NCI-H2227 (cell line): ENCODE measurements around the gene DNAH14.
"Not testable (repeated sequence)": the region's sequence is repeated elsewhere in the genome, so short reads cannot be mapped to it uniquely, and the experiment has no call there.

Experiments
- DNase-seq: peaks from one replicate; lab custom pipeline; 2025; ENCODE audit not compliant: unreplicated experiment; lab: John Stamatoyannopoulos, UW

Gene DNAH14

DNA sequence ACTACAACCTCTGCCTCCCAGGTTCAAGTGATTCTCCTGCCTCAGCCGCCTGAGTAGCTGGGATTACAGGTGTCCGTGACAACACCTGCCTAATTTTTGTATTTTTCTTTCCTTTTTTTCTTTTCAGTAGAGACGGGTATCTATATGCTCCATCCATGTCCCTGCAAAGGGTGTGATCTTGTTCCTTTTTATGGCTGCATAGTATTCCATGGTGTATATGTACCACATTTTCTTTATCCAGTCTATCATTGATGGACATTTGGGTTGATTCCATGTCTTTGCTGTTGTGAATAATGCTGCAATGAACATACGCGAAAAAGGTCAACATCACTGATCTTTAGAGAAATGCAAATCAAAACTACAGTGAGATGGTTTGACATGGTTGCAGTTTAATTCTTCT, 62.1 kb downstream of the DNAH14 start:
- DNase-seq: not testable (repeated sequence)

- DNase-seq: no peak
Measured at GRCh38 chr1:224995602-224996001, 66.1 kb downstream of the DNAH14 start.

GRCh38 chr1:224996266-224996665, 66.8 kb downstream of the DNAH14 start:
- DNase-seq: no peak

- DNase-seq: no peak
Measured at GRCh38 chr1:224998185-224998584, 68.7 kb downstream of the DNAH14 start.

DNA sequence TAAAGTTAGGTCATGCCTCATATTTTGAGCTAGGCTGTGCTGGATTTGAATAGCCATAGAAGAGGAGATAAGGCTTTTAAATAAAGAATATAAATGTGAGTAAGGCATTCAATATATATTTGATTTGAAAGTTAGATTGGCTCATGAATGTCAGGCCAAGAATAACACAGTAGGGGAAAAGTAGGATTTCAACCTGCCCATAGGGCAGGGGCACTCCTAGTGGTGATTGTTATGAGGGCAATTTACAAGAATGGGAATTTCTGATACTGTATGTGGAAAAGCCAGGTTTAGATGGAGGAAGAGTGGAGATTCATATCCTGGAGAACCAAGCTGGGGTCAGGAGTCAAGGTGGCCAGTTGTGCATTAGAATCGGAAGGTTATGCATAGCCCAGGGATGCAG, 74.9 kb downstream of the DNAH14 start:
- DNase-seq: no peak

DNA sequence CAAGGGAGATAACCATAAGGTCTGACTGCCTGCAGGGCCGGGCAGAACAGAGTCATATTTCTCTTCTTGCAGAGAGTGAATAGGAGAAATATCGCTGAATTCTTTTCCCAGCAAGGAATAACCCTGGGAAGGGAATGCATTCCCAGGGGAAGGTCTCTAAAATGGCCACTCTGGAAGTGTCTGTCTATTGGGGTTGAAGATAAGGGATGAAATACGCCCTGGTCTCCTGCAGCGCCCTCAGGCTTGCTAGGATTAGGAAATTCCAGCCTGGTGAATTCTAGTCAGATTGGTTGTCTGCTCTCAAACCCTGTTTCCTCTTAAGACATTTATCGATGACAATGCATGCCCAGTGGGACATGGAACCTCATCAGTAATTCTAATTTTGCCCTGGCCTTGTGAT, 76.9 kb downstream of the DNAH14 start:
- DNase-seq: not testable (repeated sequence)

- not testable (repeated sequence) for DNase-seq
Measured at GRCh38 chr1:225008050-225008449, 78.6 kb downstream of the DNAH14 start.

DNA sequence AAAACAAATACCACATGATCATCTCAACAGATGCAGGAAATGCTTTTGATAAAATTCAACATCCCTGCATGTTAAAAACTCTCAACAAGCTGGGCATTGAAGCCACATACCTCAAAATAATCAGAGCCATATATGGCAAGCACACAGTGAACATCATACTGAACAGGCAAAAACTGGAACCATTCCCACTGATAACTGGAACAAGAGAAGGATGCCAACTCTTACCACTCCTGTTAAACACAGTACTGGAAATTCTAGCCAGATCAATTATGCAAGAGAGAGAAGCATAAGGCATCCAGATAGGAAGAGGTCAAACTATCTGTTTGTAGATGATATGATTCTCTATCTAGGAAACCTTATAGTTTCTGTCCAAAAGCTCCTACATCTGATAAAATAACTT, 91.6 kb downstream of the DNAH14 start:
- DNase-seq: no peak

DNA sequence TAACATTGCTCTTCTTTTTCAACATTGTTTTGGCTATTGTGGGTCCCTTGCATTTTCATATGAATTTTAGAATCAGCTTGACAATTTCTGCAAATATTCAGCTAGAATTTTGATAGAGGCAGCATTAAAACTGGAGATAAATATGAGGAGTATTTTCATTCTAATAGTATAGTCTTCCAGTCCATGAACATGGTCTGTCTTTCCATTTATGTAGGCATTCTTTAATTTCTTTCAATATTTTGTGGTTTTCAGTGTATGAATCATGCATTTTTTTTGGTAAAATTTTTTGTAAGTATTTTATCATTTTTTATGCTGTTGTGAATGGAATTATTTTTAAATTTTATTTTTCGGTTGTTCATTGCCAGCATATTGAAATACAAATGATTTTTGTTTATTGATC, 97.2 kb downstream of the DNAH14 start:
- no peak for DNase-seq

DNA sequence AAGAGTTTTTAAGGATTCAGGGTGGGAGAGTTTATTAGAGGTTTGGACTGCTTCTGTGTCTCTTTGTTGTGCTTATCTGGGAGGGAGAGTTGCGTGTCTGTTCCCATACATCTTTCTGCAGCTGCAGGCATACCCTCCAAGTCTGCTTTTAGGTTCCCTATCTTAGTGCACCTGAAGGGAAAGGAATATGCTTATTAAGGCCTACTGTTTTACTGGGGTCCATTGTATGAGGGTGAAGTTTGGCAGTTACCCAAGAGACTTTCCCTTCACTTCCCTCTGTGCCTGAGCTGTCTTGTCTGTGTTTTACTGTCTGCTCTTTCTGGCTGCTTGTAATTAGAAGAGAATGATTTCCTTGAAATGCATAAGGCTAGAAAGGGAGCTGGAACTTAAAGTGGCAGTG, 107.0 kb downstream of the DNAH14 start:
- DNase-seq: not testable (repeated sequence)

DNA sequence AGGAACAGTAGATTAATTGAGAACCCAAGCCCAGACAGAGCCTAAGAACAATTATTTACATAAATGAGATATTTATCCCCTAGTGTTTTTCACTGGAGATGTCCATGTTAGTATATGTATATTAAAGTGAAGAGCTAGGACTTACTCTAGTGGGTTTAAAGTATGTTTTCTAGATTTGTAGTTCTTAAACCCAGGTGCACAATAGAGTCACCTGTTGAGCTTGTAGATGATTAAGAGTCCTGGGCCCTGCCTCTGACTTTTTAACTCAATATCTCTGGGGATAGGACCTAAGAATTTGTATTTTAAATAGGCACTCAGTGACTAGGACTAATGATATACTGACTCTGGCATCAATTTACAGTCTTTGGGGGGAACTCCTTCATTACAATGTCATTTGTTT, 112.8 kb downstream of the DNAH14 start:
- no peak for DNase-seq

- DNase-seq: no peak
Measured at GRCh38 chr1:225044258-225044657, 114.8 kb downstream of the DNAH14 start.

GRCh38 chr1:225049594-225049993, 120.1 kb downstream of the DNAH14 start:
- DNase-seq: no peak

DNA sequence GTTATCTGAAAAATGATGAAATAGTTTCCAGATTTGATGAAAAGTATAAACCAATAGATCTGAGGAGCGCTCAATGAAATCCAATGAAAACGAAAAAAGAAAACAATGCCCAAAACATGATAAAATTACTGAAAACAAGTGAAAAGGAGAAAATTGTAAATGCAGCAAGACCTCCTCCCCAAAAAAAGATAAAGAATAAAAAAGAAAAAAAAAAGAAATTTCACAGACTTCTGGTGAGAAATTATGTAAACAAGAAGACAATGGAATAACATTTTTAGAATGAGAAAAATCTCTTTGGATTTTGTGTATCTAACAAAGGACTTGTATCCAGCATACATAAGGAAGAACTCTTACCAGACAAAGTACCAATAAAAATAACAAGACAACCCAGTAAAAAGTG, 134.2 kb downstream of the DNAH14 start:
- DNase-seq: no peak

GRCh38 chr1:225070972-225071371, 141.5 kb downstream of the DNAH14 start:
- DNase-seq: no peak

DNA sequence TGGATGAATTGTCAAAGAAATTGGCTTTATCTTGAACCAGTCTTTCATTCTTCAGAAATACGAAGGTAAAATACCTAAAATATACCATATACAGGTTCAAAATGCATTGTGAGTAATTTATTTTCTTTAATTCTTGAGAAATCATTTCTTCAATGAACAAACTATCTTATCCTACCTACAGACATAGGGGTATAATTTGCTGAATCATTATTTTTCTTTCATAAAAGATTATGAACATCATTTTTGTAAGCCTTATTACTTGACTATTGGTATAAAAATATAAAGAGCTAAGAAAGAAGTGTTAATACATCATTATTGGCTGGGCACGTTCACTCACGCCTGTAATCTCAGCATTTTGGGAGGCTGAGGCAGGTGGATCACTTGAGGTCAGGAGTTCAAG, 167.7 kb downstream of the DNAH14 start:
- no peak for DNase-seq

- no peak for DNase-seq
Measured at GRCh38 chr1:225111000-225111399, 181.5 kb downstream of the DNAH14 start.

GRCh38 chr1:225113265-225113664, 183.8 kb downstream of the DNAH14 start:
- DNase-seq: no peak

GRCh38 chr1:225114354-225114990, 185.0 kb downstream of the DNAH14 start:
- no peak for DNase-seq

DNA sequence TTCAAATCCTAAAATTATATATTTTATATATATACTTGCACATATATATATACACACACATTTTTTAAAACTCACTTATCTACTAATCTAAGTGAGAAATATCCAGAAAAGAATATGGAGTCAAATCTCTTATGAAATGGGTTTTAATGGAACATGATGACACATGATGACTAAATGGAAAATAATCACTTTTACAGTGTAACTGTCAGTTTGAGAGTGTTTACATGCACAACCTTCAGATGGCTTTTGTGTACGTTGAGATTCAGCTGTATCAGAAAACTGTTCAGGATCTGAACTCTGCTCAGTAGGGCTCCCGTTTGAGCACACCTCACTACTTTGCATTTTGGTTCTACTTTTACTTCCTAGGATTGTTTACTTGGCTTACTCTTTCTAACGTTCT, 189.8 kb downstream of the DNAH14 start:
- DNase-seq: no peak

DNA sequence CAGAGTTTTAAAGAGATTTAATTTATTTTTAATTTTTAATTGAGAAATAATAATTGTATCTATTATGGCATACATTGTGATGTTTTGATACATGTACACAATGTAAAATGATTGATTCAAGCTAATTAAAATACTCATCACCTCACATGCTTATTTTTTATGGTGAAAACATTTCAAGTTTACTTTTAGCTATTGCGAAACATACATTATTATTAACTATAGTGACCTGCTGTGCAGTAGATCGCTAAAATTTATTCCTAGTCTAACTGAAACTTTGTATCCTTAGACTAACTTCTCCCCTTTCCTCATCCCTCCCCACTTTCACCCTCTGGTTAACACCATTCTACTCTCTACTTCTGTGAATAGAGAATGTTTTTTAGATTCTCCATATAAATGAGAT, 191.6 kb downstream of the DNAH14 start:
- DNase-seq: no peak

DNA sequence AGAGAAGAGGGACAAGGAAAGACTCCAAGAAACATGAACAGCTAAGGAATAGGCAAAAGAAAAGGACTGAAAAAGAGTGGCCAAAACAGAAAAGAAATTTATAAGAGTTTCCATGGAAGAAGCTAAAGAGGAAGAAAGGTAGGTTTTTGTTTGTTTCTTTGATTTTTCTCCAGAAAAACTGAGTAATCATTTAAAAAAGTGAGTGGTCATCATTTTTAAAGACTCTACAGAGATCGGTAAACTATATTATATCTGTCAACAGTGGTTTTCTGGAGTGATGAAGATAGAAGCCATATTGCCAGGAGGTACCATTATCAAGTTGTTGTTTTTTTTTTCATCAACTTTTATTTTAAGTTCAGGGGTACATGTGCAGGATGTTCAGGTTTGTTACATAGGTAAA, 202.4 kb downstream of the DNAH14 start:
- DNase-seq: no peak

DNA sequence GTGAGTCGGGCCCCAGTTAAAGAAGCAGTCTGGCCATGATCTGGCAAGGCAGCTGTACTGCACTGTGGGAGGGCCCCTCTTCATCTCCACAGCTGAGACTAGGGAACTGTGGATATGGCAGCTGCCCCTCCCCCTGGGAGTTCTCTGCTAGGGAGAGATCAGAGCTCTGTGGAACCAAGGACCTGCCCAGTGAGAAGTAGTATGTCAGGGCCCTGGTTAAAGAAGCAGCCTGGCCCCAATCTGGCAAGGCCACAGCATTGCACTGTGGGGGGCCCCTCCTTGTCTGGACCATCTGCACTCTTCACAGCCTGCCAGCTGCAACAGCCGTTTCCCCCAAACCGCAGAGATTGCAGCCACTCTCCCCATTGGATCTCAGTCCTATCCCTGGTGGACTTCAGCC, 208.5 kb downstream of the DNAH14 start:
- DNase-seq: no peak

GRCh38 chr1:225143001-225143400, 213.5 kb downstream of the DNAH14 start:
- no peak for DNase-seq
